ENCODE data around the gene SPATA2L. TPM values are rescaled to one million over a fixed set of nuclear protein-coding genes. Genes with fewer than 3 reads are reported as not detected.

The SPATA2L gene
- total RNA-seq, 1 donor from 2014 or later = 7.6 TPM

DNA sequence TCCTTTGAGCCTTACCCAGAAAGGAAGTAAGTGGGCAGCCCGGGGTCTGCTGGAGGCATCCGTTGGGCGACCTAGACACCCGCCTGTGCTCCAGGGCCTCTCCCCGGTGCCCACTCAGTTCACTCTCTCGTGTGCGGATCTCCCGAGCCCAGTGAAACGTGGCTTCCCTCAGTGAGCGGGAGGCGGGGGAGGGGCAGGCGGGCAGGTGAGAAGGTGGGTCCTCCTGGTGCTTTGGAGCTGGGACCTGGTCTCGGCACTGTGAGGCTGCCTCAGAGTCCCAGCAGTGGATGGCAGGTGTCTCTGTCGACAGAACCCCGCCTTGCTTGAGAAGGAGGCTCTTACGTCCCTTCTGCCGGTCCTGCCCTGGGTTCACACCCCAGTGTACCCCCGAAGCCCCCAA, 27.8 kb upstream of the SPATA2L start:
- Histone ChIP-seq H3K4me3 (no peak overlapping the region), H3K4me2 (no peak overlapping the region), H3K36me3 (no peaks in the 10 kb centered on the region), H3K27me3 (no peaks in the 10 kb centered on the region), H4K20me1 (ENCODE audit: low read depth) (peaks cover 11% of the 10 kb centered on the region), H3F3A (ENCODE audit: low read depth) (no peaks in the 10 kb centered on the region), H3K9me3 (ENCODE audit: low read depth) (no peaks in the 10 kb centered on the region), H2AFZ (replicated peaks) (no peak overlapping the region), H3K9ac (no peak overlapping the region), H3K79me2 (ENCODE audit: low read depth) (no peaks in the 10 kb centered on the region), H3K4me1 (no peaks in the 10 kb centered on the region), H3K27ac (no peak overlapping the region)
- Mint-ChIP-seq H3K27me3 (ENCODE audit: insufficient read depth, low read depth) (peaks cover 16% of the 10 kb centered on the region), H3K4me1 (peaks cover 25% of the 10 kb centered on the region), H3K36me3 (peaks cover 28% of the 10 kb centered on the region), H3K9me3 (no peaks in the 10 kb centered on the region), H3K27ac (no peak overlapping the region), H3K4me3 (no peak overlapping the region)
- TF ChIP-seq EZH2phosphoT487 (IDR thresholded peaks at IDR 0.05) (no peak), EZH2 (IDR thresholded peaks at IDR 0.05) (no peak)
- TF ChIP-seq, protein P1, sequence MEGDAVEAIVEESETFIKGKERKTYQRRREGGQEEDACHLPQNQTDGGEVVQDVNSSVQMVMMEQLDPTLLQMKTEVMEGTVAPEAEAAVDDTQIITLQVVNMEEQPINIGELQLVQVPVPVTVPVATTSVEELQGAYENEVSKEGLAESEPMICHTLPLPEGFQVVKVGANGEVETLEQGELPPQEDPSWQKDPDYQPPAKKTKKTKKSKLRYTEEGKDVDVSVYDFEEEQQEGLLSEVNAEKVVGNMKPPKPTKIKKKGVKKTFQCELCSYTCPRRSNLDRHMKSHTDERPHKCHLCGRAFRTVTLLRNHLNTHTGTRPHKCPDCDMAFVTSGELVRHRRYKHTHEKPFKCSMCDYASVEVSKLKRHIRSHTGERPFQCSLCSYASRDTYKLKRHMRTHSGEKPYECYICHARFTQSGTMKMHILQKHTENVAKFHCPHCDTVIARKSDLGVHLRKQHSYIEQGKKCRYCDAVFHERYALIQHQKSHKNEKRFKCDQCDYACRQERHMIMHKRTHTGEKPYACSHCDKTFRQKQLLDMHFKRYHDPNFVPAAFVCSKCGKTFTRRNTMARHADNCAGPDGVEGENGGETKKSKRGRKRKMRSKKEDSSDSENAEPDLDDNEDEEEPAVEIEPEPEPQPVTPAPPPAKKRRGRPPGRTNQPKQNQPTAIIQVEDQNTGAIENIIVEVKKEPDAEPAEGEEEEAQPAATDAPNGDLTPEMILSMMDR (IDR thresholded peaks at IDR 0.05) = no peak
- no peak for DNase-seq (ENCODE audit: low spot score)

DNA sequence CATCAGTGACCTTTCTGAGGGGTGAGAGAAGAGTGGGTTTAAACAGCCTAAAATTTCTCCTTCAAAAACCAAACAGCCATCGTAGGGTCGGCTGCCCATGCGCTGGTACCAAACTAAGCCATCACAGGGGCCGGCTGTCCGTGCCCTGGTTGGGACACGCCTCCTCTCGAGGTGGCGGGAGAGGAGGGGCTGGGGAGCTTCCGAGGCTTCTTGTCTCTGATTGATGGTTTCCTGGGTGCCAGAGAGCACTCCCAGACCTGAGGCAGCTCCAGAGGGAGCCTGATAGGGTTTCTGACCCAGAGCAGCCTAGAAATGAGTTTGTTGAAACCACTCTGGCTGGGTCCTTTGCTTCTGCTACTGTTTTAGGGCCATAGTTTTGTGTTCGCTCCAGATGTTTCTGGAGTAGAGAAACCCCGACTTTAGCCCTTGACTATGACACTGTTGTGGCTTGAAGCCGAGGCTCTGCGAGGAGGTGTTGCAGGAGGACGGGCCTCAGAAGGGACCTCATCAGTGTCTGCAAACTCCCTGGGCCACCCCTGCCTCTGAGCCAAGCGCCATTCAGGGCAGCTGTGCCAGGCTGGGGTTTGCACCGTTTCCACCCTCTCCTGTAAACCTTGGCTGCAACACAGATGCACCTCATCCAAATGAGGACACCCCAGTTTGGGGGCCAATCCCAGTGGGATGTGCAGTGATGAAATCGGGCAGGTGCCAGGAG, 26.1 kb upstream of the SPATA2L start:
- H3K4me1 Mint-ChIP-seq = peaks cover 32% of the 10 kb centered on the region
- DNase-seq (ENCODE audit: low spot score) = peak; percentile 71
- H4K20me1 ChIP-seq (ENCODE audit: low read depth) = peaks cover 28% of the 10 kb centered on the region
- no peak overlapping the region for H3K27ac Mint-ChIP-seq
- H3K36me3 ChIP-seq = no peaks in the 10 kb centered on the region
- peaks cover 1% of the 10 kb centered on the region for H3F3A ChIP-seq (ENCODE audit: low read depth)
- peaks cover 15% of the 10 kb centered on the region for H3K27me3 ChIP-seq
- H3K9ac ChIP-seq = no peak overlapping the region
- H3K27me3 Mint-ChIP-seq (ENCODE audit: insufficient read depth, low read depth) = peaks cover 17% of the 10 kb centered on the region
- H3K79me2 ChIP-seq (ENCODE audit: low read depth) = no peaks in the 10 kb centered on the region
- H3K9me3 Mint-ChIP-seq = no peaks in the 10 kb centered on the region
- no peaks in the 10 kb centered on the region for H3K9me3 ChIP-seq (ENCODE audit: low read depth)
- H2AFZ ChIP-seq (replicated peaks) = no peak overlapping the region
- TF ChIP-seq EZH2 (IDR thresholded peaks at IDR 0.05) (no peak), EZH2phosphoT487 (IDR thresholded peaks at IDR 0.05) (no peak)
- TF ChIP-seq, protein P1 (IDR thresholded peaks at IDR 0.05) = no peak
- H3K27ac ChIP-seq = no peak overlapping the region
- H3K4me2 ChIP-seq = no peak overlapping the region
- no peak overlapping the region for H3K4me3 ChIP-seq
- no peak overlapping the region for H3K4me3 Mint-ChIP-seq
- H3K36me3 Mint-ChIP-seq = peaks cover 29% of the 10 kb centered on the region
- no peaks in the 10 kb centered on the region for H3K4me1 ChIP-seq

DNA sequence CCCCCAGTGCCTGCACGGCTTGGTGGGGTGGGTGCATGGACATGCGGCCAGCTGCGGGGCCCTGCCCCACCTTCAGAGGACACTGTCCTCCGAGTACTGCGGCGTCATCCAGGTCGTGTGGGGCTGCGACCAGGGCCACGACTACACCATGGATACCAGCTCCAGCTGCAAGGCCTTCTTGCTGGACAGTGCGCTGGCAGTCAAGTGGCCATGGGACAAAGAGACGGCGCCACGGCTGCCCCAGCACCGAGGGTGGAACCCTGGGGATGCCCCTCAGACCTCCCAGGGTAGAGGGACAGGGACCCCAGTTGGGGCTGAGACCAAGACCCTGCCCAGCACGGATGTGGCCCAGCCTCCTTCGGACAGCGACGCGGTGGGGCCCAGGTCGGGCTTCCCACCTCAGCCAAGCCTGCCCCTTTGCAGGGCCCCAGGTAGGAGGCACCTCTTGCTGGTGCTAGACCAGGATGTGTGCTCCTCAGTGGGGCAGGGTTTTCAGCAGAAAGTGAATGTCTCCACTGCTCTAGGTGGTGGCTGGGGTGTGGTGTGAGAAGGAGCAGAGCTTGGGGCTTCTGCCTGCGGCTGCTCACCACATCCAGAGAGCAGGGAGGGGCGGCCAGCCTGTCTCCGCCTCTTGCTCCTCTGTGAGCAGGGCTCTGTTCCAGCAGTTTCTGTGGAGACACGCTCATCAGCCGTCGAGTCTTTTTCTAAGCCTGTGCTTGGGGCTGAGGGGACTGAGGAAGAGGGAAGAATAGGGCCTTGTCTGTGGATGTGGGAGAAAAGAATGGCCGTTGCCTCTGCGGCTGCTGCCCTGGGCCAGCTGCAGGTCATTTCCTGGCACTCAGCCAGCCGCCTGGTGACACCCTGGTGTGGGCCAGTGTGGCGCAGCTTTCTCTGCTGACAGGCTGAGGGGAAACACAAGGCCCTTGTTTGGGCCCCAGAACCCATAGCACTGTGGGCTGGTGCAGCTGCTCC, 22.1 kb upstream of the SPATA2L start:
- no peak for DNase-seq (ENCODE audit: low spot score)
- Histone ChIP-seq H3K9me3 (ENCODE audit: low read depth) (no peaks in the 10 kb centered on the region), H3K27ac (no peak overlapping the region), H3K4me3 (no peak overlapping the region), H3K4me1 (peaks cover 9% of the 10 kb centered on the region), H3F3A (ENCODE audit: low read depth) (peaks cover 29% of the 10 kb centered on the region), H2AFZ (replicated peaks) (no peak overlapping the region), H3K36me3 (no peaks in the 10 kb centered on the region), H3K4me2 (no peak overlapping the region), H3K9ac (no peak overlapping the region), H3K27me3 (peaks cover 44% of the 10 kb centered on the region), H4K20me1 (ENCODE audit: low read depth) (peaks cover 31% of the 10 kb centered on the region), H3K79me2 (ENCODE audit: low read depth) (no peaks in the 10 kb centered on the region)
- peak overlapping the region; percentile 81 for H3K4me3 Mint-ChIP-seq
- peaks cover 15% of the 10 kb centered on the region for H3K27me3 Mint-ChIP-seq (ENCODE audit: insufficient read depth, low read depth)
- peaks cover 15% of the 10 kb centered on the region for H3K36me3 Mint-ChIP-seq
- peaks cover 28% of the 10 kb centered on the region for H3K4me1 Mint-ChIP-seq
- TF ChIP-seq, protein P1 (IDR thresholded peaks at IDR 0.05) = no peak
- no peak for TF ChIP-seq EZH2phosphoT487 (IDR thresholded peaks at IDR 0.05)
- TF ChIP-seq EZH2 (IDR thresholded peaks at IDR 0.05) = no peak
- no peak overlapping the region for H3K27ac Mint-ChIP-seq
- H3K9me3 Mint-ChIP-seq = no peaks in the 10 kb centered on the region
